Psoas muscle (tissue), 8 donors: ENCODE data around the gene SH2B3. TPM values are rescaled to one million over a fixed set of nuclear protein-coding genes. Genes with fewer than 3 reads are reported as not detected.

Source experiments
- ATAC-seq, 4 donors: fragments of 200-7000 bp; cut with Tn5 transposase; one replicate each; pipeline ENCODE4 v1.9.1; 2020; ENCODE audit warnings: moderate library complexity in 3 of 4, mild to moderate bottlenecking in 2 of 4
- DNase-seq, 2 donors: peaks; one replicate each; pipeline ENCODE4 v3.0.0-alpha.2; 2020
- H3K27ac ChIP-seq: fragments of 200-600 bp; one replicate; pipeline ENCODE4 v1.8.0; 2022
- H3K27me3 ChIP-seq, 3 donors: fragments of 200-600 bp in 1 of 3; one replicate each; pipeline versions ENCODE4 v1.6.1 to v1.8.0; 2013 to 2022; ENCODE audit warnings: low read length in 2 of 3, mild to moderate bottlenecking in 2 of 3, moderate library complexity in 1 of 3; ENCODE audit not compliant: insufficient read depth in 3 of 3
- H3K36me3 ChIP-seq, 2 donors: fragments of 200-600 bp in 1 of 2; one replicate each; pipeline versions ENCODE4 v1.6.1 to v1.8.0; 2013 to 2022; ENCODE audit warnings: low read depth in 1 of 2, mild to moderate bottlenecking in 1 of 2, moderate library complexity in 1 of 2; ENCODE audit not compliant: insufficient read depth in 1 of 2
- H3K4me1 ChIP-seq: fragments of 200-600 bp; one replicate; pipeline ENCODE4 v1.8.0; 2022
- H3K4me3 ChIP-seq: fragments of 200-600 bp; one replicate; pipeline ENCODE4 v1.8.0; 2022; ENCODE audit warnings: mild to moderate bottlenecking
- H3K9me3 ChIP-seq: fragments of 200-600 bp; one replicate; pipeline ENCODE4 v1.8.0; 2022
- CTCF ChIP-seq: fragments of 200-600 bp; IDR thresholded peaks from one replicate; pipeline ENCODE4 v1.8.0; 2022; ENCODE audit warnings: antibody characterized with exemption
- WGBS, 3 donors: extraction: QIAGEN DNeasy Blood & Tissue Kit; methylation state at CpG; one replicate each; pipeline versions ENCODE4 v1.1.6 to v1.1.7; 2013; 5-methylcytosine and 5-hydroxymethylcytosine counted together
- intact Hi-C, 2 donors: fragments of 100-400 bp; cut with DNase I; formaldehyde crosslinking; loops; one replicate each; pipeline versions ENCODE4 v1.11.0 to v1.14.2; 2022
- polyA plus RNA-seq, 3 donors: library from polyadenylated mRNA; stranded (reverse); fragments of 200-250 nt; gene quantifications; one replicate each; pipeline ENCODE4 v1.2.3, GENCODE V29; 2013
- total RNA-seq, 4 donors: library from RNA; stranded (reverse); fragmentation: NEBNext Ultra II Directional in 2 of 4; extraction: Animal tissue kit (Norgen Biotek cat#: 25700) in 2 of 4; gene quantifications; one replicate each; pipeline versions ENCODE4 v1.2.1 to v1.2.4, GENCODE V29; 2021 to 2023
- donor health status: healthy with polysubstance abuse.
- donor health status: DM: no; HTN: no; CAD: no; lungs with moderate emphysema.
- donor health status: Bipolar disorder and iron deficiency.
- donor health status: healthy.
- donor health status: DM: yes; HTN: yes; CAD: no.
- donor health status: DM: no; HTN: no; CAD: no.
- donor health status: DM: no; HTN: no; CAD: no.
- donor health status: DM: yes; HTN: yes; CAD: no.

SH2B3 gene
- total and polyA plus RNA-seq, 7 donors, result 4.4 to 25.0 (median 11.9) TPM

GRCh38 chr12:111450676-111451075 is 45.0 kb downstream of the SH2B3 start:
- H3K9me3 ChIP-seq, result no peaks in the 10 kb centered on the region
- WGBS, 3 donors, result 23 to 52% (median 28%) methylated on average over 4 of the region's 4 CpGs
- H3K27ac ChIP-seq, result peak overlapping the region; percentile 87
- intact Hi-C loops, result loop anchor here (1.0 to 2.0 kb wide), 2 partner anchors 53 to 54 kb away; no protein-coding TSS in a partner anchor
- H3K4me1 ChIP-seq, result peaks cover 44% of the 10 kb centered on the region
- peaks cover 8 to 75% of the 10 kb centered on the region in 2 donors for H3K36me3 ChIP-seq
- ATAC-seq, result peak in 1 of 4 donors; percentile 7
- TF ChIP-seq CTCF, result no peak
- no peaks in the 10 kb centered on the region for H3K27me3 ChIP-seq
- DNase-seq, result no peak
- no peak overlapping the region for H3K4me3 ChIP-seq

- Histone ChIP-seq H3K4me3 (no peak overlapping the region), H3K27me3 (no peaks in the 10 kb centered on the region), H3K4me1 (peaks cover 39% of the 10 kb centered on the region), H3K27ac (peak overlapping the region; percentile 87), H3K36me3 (peaks cover 8 to 79% of the 10 kb centered on the region in 2 donors), H3K9me3 (no peaks in the 10 kb centered on the region)
- TF ChIP-seq CTCF, result no peak
- DNase-seq (no peak), ATAC-seq (no peak)
- intact Hi-C loops, result loop anchor here (1.0 to 2.0 kb wide), 2 partner anchors 54 kb away; no protein-coding TSS in a partner anchor
- WGBS, 3 donors, result 60 to 79% (median 64%) methylated on average over 1 of the region's 1 CpG
These were observed 45.5 kb downstream of the SH2B3 start for GRCh38 chr12:111451232-111451631.

- H3K4me3 ChIP-seq, result no peak overlapping the region
- no peak for DNase-seq
- ATAC-seq, result peak in 2 of 4 donors; percentile 27 to 59
- no peaks in the 10 kb centered on the region for H3K9me3 ChIP-seq
- no peaks in the 10 kb centered on the region for H3K27me3 ChIP-seq
- peaks cover 8 to 81% of the 10 kb centered on the region in 2 donors for H3K36me3 ChIP-seq
- WGBS, 3 donors, result 30 to 41% (median 35%) methylated on average over 6 of the region's 6 CpGs
- no peak overlapping the region for H3K27ac ChIP-seq
- TF ChIP-seq CTCF, result peak; percentile 74
- peaks cover 34% of the 10 kb centered on the region for H3K4me1 ChIP-seq
- intact Hi-C loops, result loop anchor here (1.0 to 2.0 kb wide), 2 partner anchors 54 to 55 kb away; no protein-coding TSS in a partner anchor
These were observed 46.0 kb downstream of the SH2B3 start for GRCh38 chr12:111451649-111452129.

GRCh38 chr12:111453071-111453989 is 47.6 kb downstream of the SH2B3 start:
- intact Hi-C loops, result no loop called here
- peaks cover 24% of the 10 kb centered on the region for H3K4me1 ChIP-seq
- no peaks in the 10 kb centered on the region for H3K27me3 ChIP-seq
- H3K4me3 ChIP-seq, result no peak overlapping the region
- H3K27ac ChIP-seq, result no peak overlapping the region
- H3K36me3 ChIP-seq, result peaks cover 5 to 73% of the 10 kb centered on the region in 2 donors
- DNase-seq (no peak), ATAC-seq (no peak)
- H3K9me3 ChIP-seq, result no peaks in the 10 kb centered on the region
- WGBS, 3 donors, result 91 to 93% (median 92%) methylated on average over 25 of the region's 25 CpGs
- TF ChIP-seq CTCF, result no peak
